Activated CD4-positive, CD25-positive, alpha-beta regulatory T cell treated with anti-CD3 and anti-CD28 coated beads, Interleukin-2, amount 50 U/mL, for 72 hours (primary cell): ENCODE data around the gene ITPR1.

ENCODE experiments used
- DNase-seq: peaks from one replicate; pipeline ENCODE4 v3.0.0; 2021

The ITPR1 gene

DNA sequence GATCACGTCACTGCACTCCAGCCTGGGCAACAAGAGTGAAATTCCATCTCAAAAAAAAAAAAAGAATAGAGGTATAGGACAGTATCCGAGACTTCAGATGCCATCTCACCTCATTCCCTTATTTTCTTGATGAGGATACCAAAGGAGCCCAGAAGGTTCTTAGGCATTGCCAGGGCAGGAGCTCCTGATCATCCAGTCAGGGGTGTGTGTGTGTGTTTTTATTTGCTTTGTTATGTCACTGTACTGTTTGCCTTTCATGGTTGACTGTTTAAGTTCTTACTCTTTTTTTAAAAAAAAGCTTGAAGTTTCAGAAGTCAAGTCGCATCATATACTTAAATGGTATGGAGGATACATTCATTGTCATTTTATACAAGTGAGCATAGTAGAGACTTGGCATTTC is 346.1 kb downstream of the ITPR1 start:
- DNase-seq: no peak

DNA sequence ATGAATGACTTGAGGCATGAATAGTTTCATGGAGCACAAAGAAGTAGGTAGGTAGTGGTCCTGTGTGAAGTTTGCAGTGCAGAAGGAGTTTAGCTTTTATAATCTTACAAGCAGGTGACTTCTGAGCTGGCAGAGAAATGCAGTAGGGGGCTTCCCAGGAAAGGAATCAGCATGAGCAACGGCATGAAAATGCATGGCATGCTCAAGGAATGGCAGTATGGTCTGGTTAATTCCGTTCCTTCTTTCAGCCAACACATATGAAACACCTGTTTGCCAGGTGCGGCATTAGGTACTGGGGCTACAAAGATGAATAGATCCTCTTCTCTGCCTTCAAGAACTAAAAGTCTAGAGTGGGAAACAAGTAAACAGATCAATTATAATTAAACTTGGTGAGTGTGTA is 348.1 kb downstream of the ITPR1 start:
- DNase-seq: no peak

DNA sequence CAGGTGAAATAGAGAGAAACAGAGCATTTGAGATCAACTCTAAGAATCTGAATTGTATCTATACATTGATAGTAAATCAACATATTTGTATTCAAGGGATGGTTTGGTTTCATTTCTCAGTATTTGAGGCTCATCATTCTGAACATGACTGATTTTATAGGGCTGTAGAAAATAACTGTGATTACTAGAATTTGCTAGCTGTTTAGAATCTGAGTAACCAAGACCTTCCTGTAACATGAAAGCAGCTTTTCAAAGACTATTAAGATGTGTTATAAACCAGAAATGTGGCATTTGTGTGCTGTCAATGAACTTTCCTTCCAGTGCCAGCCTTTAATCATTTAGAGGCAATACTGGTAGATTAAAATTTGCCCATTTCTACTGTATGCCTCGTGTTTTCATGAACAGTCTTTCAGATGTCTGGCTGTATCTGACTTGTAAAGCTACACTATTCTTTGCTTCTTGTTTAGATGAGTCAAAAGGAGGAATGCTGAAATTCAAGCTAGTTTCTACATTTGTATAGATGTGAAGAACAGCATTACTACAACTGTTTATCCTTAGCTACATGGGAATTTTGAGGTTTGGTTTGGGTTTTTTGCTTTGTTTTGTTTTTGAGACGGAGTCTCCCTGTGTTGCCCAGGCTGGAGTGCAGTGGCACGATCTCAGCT is 348.8 kb downstream of the ITPR1 start:
- no peak for DNase-seq

DNA sequence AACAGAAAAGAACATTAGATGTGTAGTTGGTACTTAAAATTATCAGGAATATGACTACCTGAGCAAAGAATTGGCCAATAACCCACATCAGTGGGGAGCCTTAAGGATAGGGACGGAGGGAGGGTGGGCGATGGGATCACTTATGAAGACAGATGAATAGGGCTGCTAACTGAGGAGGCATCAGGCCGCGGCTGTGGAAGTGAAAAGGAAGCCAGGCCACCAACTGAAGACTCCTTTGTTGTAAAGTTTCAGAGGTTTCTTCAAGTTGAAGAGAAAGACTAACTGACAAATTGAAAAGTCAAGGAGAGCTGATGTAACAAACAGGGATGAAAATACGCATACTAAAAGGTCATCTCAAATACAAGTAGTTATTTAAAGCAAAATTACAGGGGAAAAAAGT is 350.5 kb downstream of the ITPR1 start:
- DNase-seq: no peak

DNA sequence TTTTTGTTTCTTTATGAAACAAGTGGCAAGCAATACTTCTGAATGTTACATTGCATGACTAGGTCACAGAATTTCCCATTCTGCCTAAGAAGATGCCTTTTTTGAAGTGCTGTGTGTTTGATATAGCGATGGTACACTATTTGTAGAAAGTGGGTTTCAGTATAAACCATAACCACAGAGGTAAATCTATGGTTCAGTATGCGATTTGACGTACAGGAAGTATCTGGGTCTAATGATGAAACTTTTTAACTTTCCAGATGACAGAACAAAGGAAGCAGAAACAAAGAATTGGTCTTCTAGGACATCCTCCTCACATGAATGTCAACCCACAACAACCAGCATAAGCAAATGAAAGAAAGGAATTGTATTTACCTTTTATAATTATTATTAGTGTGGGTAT is 352.7 kb downstream of the ITPR1 start:
- no peak for DNase-seq

DNA sequence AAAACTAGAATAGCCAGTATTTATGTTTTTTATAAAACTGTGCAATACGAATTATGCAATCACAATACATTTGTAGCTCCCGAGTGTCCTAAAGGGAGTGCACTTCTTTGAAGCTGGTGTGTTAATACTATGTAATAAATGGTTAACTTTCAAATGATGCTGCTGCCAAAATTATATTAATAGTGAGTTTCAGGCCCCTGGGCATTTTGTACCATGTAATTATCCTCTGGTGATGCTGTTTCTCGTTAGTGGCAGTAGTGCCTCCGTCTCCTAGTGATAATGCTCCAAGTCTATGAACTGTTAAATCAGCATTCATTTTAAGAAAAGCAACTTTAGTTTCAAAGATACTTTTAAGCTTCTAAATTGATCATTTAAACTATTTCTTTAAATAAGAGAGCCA is 353.4 kb downstream of the ITPR1 start:
- DNase-seq: no peak

- no peak for DNase-seq
Measured at GRCh38 chr3:4848176-4848825, 355.2 kb downstream of the ITPR1 start.

DNA sequence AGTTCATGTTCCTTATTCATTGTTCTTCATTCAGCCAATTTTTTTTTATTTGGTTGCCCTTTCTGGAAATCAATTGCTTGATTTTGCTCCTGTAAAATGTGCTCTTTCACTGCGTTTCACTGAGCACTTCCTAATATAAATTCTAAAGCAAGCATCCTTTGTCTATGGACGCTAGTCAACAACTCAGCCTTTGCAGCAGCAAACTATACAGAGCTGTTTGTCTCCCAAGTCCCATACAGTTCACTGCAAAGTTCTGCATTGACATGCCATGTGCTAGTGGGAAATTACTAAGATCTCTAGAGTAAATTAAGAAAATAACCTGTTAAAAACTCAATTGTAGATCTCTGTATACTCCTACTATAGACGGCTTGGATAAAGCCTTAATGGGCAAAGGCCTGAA is 356.0 kb downstream of the ITPR1 start:
- DNase-seq: no peak

DNA sequence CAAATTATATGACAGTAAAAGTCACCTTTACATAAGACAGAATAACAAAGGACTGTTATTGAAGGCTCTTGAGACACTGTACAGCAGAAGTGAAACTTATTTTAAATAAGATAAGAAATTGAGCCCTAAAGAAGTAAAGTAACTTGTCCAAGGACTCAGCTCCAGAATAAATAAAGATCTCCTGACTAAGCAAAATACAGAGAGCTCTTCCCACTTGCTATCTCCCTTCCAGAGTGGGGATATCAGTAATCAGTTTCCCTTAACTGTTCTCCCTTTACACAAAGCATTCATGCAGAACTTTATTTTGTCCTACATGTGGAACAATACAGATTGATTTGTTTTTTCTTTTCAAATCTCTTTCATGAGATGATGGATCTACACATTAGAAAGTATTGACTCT is 356.6 kb downstream of the ITPR1 start:
- DNase-seq: no peak

DNA sequence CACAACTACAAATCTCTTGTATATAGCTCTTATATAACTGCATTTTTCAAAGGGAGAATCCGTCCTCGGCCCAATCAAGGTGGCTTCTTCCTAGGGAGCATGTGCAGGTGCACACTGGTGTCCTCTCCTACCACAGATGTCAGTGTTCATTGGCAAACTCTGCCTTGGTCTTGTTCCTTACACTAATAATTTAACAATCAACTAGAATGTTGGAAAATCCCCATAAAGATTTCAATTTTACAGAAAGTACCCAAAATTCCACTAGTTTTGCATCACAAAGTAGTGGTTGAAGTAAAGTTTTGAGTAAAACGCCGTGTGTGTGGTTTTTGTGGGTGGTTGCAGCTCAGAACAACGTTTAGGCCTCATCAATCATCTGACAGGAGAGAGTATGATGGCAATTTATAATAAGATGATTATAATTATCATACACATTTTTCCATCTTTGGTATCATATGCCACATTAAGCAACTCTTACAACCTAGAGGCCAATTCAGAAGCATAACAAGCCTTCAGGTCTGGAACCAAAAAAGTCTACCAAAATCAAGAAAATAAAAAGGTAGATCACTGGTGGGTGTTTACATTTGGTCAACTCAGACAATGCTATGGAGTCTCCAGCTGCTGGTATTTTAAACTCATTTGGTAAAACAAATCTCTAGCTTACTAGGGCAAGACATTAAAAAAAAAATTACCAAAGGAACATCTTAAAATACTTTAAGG is 357.2 kb downstream of the ITPR1 start:
- no peak for DNase-seq

- DNase-seq: no peak
Measured at GRCh38 chr3:4850928-4851265, 357.7 kb downstream of the ITPR1 start.

DNA sequence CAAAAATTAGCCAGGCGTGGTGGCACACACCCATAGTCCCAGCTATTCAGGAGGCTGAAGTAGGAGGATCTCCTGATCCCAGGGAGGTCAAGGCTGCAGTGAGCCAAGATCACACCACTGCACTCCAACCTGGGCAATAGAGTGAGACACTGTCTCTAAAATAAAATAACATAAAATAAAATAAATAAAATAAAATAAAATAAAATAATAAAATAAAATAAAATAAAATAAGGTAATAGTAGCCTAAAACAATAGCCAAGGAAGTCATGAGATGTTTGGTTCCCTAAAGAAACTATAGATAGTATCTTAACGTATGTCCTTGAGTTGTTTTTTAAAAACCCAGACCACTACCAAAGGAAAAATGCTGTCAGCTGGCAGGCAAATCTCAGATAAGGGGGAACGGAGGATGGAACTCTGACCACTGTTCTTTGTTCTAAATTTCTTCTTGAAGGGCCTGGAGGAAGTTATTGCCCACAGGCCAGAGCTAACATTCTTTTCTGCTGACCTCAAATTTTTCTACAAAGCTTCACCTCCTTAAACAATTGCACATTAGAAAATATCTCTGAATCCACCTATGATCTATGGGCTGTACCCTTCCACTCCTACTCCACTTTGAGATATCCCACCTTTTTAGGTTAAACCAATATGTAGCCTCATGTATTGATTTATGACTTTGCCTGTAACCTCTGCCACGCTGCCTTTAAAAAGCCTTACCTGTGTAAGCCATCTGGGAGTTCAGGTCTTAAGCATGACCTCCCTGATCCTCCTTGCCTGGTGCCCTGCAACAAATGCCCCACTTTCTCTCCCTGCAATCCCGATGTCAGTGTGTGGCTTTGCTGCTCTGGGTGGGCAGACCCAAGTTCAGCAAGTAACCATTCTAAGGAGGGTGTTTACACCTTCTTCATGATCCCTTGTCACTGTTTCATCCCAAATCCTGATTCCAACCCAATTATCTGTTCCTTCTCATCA is 359.9 kb downstream of the ITPR1 start:
- no peak for DNase-seq

GRCh38 chr3:4853749-4854140 is 360.6 kb downstream of the ITPR1 start:
- no peak for DNase-seq

DNA sequence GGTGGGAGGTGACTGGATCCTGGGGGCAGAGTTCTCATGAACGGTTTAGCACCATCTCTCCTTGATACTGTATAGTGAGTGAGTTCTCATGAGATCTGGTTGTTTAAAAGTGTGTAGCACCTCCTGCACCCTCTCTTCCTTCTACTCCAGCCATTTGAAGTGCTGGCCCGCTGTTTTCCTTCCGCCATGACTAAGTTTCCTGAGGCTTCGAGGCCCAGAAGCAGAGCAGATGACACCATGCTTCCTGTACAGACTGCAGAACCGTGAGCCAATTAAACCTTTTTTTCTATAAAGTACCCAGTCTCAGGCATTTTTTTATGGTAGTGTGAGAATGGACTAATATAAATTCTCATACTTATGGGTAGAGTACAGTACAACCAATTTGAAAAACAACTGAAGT is 362.5 kb downstream of the ITPR1 start:
- no peak for DNase-seq

- no peak for DNase-seq
Measured at GRCh38 chr3:4856136-4856535, 363.0 kb downstream of the ITPR1 start.

- DNase-seq: no peak
Measured at GRCh38 chr3:4856564-4856963, 363.4 kb downstream of the ITPR1 start.

DNA sequence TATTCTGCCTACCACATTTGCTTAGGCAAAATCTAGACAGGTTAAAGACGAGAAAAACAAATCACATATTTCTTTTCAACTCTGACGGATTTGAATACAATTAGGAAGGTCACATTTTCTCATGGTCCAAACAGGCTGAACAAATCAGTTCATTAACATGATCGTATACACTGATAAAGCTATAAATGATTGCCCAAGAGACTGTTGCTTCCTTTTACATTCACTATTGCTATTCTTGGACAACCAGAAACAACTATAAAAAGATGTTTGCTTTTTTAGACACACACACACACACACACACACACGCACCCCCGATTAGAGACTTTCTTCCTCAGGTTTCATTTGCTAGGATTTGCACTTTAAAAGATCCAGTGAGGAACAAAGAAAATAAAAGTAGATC is 363.8 kb downstream of the ITPR1 start:
- DNase-seq: no peak

- DNase-seq: no peak
Measured at GRCh38 chr3:4859788-4860187, 366.6 kb downstream of the ITPR1 start.

DNA sequence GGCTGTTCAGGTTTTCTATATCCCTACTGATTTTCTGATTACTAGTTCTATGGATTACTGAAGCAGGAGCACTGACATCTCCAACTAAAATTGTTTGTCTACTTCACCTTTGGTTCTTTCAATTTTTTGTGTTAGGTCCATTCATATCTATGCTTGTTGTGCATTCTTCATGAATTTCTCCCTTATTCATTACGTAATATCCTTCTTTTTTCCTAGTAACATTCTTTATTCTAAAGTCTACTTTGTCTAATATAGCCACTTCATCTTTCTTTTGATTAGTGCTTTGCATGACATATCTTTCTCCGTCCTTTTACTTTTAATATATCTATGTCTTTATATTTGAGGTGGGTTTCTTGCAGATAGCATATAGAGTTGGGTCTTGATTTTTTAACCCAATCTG is 369.8 kb downstream of the ITPR1 start:
- no peak for DNase-seq

DNA sequence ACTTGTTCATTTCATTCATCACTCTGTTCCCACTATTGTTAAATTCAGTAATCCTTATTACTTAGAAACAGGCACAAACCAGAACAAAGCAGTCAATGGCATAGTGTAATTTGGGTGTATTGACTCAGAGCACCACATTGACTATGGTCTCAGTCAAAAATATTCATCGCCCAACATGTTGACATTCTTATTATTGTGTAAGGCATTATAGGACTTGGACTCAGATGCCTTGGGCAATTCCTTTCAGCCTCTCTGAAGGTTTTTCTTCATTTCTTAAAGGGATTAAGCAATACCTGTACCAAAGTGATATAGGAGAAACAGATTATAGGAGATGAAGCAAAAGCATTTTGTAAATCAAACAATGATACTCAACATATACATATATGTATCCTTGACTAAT is 371.4 kb downstream of the ITPR1 start:
- no peak for DNase-seq

DNA sequence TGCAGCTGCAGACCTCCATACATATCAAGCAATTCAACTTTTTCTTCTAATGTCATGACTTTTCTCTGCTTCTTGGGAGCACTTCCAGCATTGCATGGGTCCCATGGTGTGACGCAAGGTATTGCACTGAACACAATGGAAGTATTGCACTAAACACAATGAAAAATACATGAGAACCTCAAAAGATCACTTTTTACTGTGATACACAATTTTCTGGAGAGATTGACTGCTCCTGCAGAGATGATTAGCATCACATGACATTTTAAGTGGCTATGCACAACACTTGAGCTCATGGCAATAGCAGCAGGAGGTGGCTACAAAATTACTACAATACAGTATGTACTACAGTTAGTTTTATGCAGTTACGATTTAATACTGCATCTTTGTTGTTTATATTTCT is 372.6 kb downstream of the ITPR1 start:
- no peak for DNase-seq

- DNase-seq: no peak
Measured at GRCh38 chr3:4866866-4867265, 373.7 kb downstream of the ITPR1 start.

DNA sequence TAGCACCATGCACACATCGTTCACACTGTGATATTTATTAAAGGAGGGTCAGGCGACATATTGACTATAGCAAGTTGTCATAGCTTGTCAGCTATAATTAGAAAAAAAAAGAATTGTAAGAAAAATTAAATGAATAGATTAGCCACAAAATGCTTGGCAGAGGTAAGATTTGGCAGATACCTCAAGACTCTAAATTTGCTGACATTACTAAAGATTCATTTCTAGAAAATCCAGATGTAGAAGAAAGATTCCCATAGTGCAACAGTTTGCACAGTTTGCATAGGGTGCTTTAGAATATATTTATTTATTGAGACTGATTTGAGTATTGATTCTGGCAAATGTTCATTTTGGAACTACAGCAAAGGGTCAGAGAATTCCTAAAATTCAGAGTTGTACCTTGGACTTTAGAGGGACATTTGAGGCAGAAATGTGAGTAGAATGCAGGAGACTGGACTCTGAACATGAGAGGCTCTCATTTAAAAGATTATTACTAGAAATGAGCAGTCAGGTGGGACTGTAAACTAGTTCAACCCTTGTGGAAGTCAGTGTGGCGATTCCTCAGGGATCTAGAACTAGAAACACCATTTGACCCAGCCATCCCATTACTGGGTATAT is 384.1 kb downstream of the ITPR1 start:
- no peak for DNase-seq
